ENCODE data around the gene DEFB114.

Gene DEFB114

DNA sequence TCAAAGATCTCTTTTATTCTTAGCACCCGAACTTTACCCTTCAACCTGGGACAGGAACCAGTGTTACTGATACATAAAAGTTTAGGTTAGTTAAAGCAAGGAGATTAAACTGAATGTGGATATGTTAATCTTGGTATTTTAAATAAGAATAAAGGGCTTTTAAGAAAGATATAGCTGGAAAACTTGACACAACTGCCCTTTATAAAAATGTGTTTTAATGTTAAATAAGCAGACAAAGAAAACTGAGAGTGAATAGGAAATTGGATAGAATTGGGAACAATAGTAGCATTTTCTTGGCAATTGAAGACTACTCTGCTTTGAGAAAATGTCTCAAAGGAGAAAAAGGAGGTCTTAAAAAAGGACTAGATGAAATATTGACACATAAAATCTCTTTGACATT, 51.8 kb downstream of the DEFB114 start:
- H3K27ac ChIP-seq, result no peak overlapping the region
- H3K9ac ChIP-seq (ENCODE audit: insufficient read length), result no peak overlapping the region
- no peaks in the 10 kb centered on the region for H3K36me3 ChIP-seq (ENCODE audit: insufficient read depth, low read length)
- H3K4me3 ChIP-seq, result no peak overlapping the region
- TF ChIP-seq EZH2 (IDR thresholded peaks at IDR 0.05) (no peak), FOXP2 (optimal IDR thresholded peaks at IDR 0.05; ENCODE audit: control extremely low read depth, extremely low read length, insufficient read depth) (no peak), POLR2AphosphoS5 (IDR thresholded peaks at IDR 0.05; ENCODE audit: borderline replicate concordance, low read depth, low read length) (no peak)
- DNase-seq (ENCODE audit: low read depth, low spot score), result no peak
- H3K9me3 ChIP-seq (ENCODE audit: low read depth, low read length), result no peaks in the 10 kb centered on the region

DNA sequence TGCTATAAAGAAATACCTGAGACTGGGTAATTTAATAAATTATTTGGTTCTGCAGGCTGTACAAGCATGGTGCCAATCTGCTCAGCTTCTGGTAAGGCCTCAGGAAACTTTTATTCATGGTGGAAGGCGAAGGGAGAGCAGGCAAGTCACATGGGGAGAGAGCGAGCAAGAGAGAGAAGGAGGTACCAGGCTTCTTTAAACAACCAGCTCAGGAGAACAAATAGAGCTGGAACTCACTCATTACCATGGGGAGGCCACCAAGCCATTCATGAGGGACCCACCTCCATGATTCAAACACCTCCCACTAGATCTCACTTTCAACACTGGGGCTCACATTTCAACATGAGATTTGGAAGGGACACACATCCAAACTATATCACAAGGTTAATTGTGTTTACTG, 52.7 kb downstream of the DEFB114 start:
- H3K36me3 ChIP-seq (ENCODE audit: insufficient read depth, low read length), result no peaks in the 10 kb centered on the region
- no peaks in the 10 kb centered on the region for H3K9me3 ChIP-seq (ENCODE audit: low read depth, low read length)
- no peak overlapping the region for H3K27ac ChIP-seq
- TF ChIP-seq EZH2 (IDR thresholded peaks at IDR 0.05) (no peak), POLR2AphosphoS5 (IDR thresholded peaks at IDR 0.05; ENCODE audit: borderline replicate concordance, low read depth, low read length) (no peak)
- no peak for DNase-seq (ENCODE audit: low read depth, low spot score)
- no peak overlapping the region for H3K4me3 ChIP-seq
- no peak overlapping the region for H3K9ac ChIP-seq (ENCODE audit: insufficient read length)
